ENCODE results near the gene PALLD.
"Not testable (repeated sequence)": the region's sequence is repeated elsewhere in the genome, so short reads cannot be mapped to it uniquely, and the experiment has no call there.

Gene PALLD

GRCh38 chr4:168928346-168928745, 431.5 kb downstream of the PALLD start:
- DNase-seq (ENCODE audit: low read depth): no peak
- no peak for TF ChIP-seq CTCF (conservative IDR thresholded peaks at IDR 0.05; ENCODE audit: low read length)
- H3K4me3 ChIP-seq (ENCODE audit: low read length): no peak overlapping the region

- TF ChIP-seq CTCF (conservative IDR thresholded peaks at IDR 0.05; ENCODE audit: low read length): no peak
- DNase-seq (ENCODE audit: low read depth): no peak
- no peak overlapping the region for H3K4me3 ChIP-seq (ENCODE audit: low read length)
These were observed 432.0 kb downstream of the PALLD start for GRCh38 chr4:168928875-168929274.

GRCh38 chr4:168930413-168931196, 433.8 kb downstream of the PALLD start:
- H3K4me3 ChIP-seq (ENCODE audit: low read length): no peak overlapping the region
- no peak for TF ChIP-seq CTCF (conservative IDR thresholded peaks at IDR 0.05; ENCODE audit: low read length)
- no peak for DNase-seq (ENCODE audit: low read depth)

- no peak overlapping the region for H3K4me3 ChIP-seq (ENCODE audit: low read length)
- no peak for DNase-seq (ENCODE audit: low read depth)
- TF ChIP-seq CTCF (conservative IDR thresholded peaks at IDR 0.05; ENCODE audit: low read length): no peak
These were observed 434.4 kb downstream of the PALLD start for GRCh38 chr4:168931215-168931650.

- TF ChIP-seq CTCF (conservative IDR thresholded peaks at IDR 0.05; ENCODE audit: low read length): no peak
- no peak for DNase-seq (ENCODE audit: low read depth)
- H3K4me3 ChIP-seq (ENCODE audit: low read length): no peak overlapping the region
These were observed 435.3 kb downstream of the PALLD start for GRCh38 chr4:168932138-168932537.

- H3K4me3 ChIP-seq (ENCODE audit: low read length): no peak overlapping the region
- no peak for DNase-seq (ENCODE audit: low read depth)
- no peak for TF ChIP-seq CTCF (conservative IDR thresholded peaks at IDR 0.05; ENCODE audit: low read length)
These were observed 436.6 kb downstream of the PALLD start for GRCh38 chr4:168933423-168933822.

GRCh38 chr4:168937473-168937872, 440.6 kb downstream of the PALLD start:
- not testable (repeated sequence) for DNase-seq (ENCODE audit: low read depth); H3K4me3 ChIP-seq (ENCODE audit: low read length)

Data from AG10803 (cell line).